ENCODE results near the gene ALKBH5. TPM values are rescaled to one million over a fixed set of nuclear protein-coding genes. Genes with fewer than 3 reads are reported as not detected.

Gene ALKBH5
- total and polyA plus RNA-seq, 2 of the 8 experiments (the other 6 are each of a cell fraction or from before 2014, with no cell fraction given) = 63.7 to 86.4 TPM

DNA sequence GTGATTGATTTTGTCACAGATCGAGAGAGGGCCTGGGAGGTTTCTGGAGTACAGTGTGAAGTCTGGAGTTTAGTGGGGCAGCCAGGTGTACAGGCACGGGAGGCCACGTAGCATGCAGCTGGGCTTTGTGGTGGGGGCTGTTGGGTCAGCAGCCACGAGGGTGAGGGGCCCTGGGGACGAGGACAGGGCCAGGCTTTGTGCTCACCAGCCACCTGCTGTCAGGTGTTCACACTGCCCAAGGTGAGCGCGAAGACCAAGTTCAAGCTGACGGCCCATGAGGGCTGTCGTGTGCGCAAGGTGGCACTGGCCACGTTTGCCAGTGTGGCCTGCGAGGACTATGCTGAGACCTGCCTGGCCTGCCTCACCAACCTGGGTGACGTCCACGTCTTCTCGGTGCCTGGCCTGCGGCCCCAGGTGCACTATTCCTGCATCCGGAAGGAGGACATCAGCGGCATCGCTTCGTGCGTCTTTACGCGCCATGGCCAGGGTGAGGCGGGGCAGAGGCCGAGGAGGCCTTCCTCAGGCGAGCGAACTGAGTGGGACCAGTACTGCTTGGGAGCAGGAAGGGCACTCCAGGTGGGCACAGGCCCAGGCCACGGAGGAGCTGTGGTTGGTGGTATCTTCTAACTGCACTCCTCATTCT is 57.7 kb downstream of the ALKBH5 start:
- Histone ChIP-seq H3K4ac (replicated peaks; ENCODE audit: insufficient read length, low read depth, low read length) (no peak overlapping the region), H4K8ac (ENCODE audit: extremely low read depth, insufficient read depth, low read length) (no peak overlapping the region), H2BK15ac (ENCODE audit: low read length) (no peak overlapping the region), H4K5ac (ENCODE audit: insufficient read length, low read depth, low read length) (no peak overlapping the region), H3K56ac (replicated peaks; ENCODE audit: insufficient read length, low read depth, low read length) (no peak overlapping the region), H3K79me2 (ENCODE audit: control insufficient read depth in 1 of 2, insufficient read depth in 2 of 2, low read length in 2 of 2) (no peaks in the 10 kb centered on the region), H3K23me2 (ENCODE audit: low read depth, low read length) (no peaks in the 10 kb centered on the region), H3K4me2 (ENCODE audit: insufficient read depth in 1 of 2, low read depth in 2 of 2, low read length in 2 of 2) (no peak overlapping the region), H2BK12ac (ENCODE audit: low read depth, low read length) (no peak overlapping the region), H3K79me1 (ENCODE audit: low read depth, low read length) (no peaks in the 10 kb centered on the region), H2BK20ac (ENCODE audit: low read length) (no peak overlapping the region), H3K23ac (ENCODE audit: insufficient read length) (no peak overlapping the region), H3K36me3 (ENCODE audit: control insufficient read depth in 2 of 4, insufficient read depth in 4 of 4, low read length in 3 of 4) (peaks cover 20 to 58% (median 52%) of the 10 kb centered on the region in 4 experiments), H3K18ac (ENCODE audit: extremely low read depth, low read length) (no peak overlapping the region), H3K9me3 (ENCODE audit: insufficient read depth in 2 of 2, low read depth in 1 of 2, low read length in 1 of 2) (no peaks in the 10 kb centered on the region), H2BK5ac (ENCODE audit: low read depth, low read length) (0 out of 2 replicates have a peak overlapping the region, but pooled peaks have one; percentile 13), H4K20me1 (replicated peaks in 1 of 2; ENCODE audit: control insufficient read depth in 1 of 2, insufficient read depth in 2 of 2, low read length in 2 of 2) (peaks cover 5 to 25% of the 10 kb centered on the region in 2 experiments), H2BK120ac (replicated peaks; ENCODE audit: low read depth, low read length) (no peak overlapping the region), H2AK5ac (ENCODE audit: low read depth, low read length) (no peak overlapping the region), H3K9ac (replicated peaks in 1 of 4; ENCODE audit: extremely low read depth in 1 of 4, low read depth in 3 of 4, low read length in 3 of 4) (no peak overlapping the region), H4K91ac (replicated peaks; ENCODE audit: insufficient read length, low read length) (no peak overlapping the region), H3K4me1 (replicated peaks in 1 of 4; ENCODE audit: control insufficient read depth in 3 of 4, insufficient read depth in 4 of 4, low read length in 3 of 4) (peaks cover 0 to 6% (median 2%) of the 10 kb centered on the region in 4 experiments; a peak in 5 of 7 replicates), H2AFZ (ENCODE audit: low read length) (no peak overlapping the region), H3K27ac (ENCODE audit: low read depth, low read length) (no peak overlapping the region), H3K27me3 (replicated peaks in 1 of 4; ENCODE audit: control insufficient read depth in 3 of 4, extremely low read depth in 1 of 4, insufficient read depth in 3 of 4, low read length in 3 of 4) (peaks cover 0 to 2% (median 0%) of the 10 kb centered on the region in 4 experiments; a peak in 1 of 7 replicates), H3K4me3 (ENCODE audit: extremely low read depth in 1 of 4, insufficient read depth in 2 of 4, low read depth in 3 of 4, low read length in 4 of 4) (no peak overlapping the region), H3K14ac (ENCODE audit: insufficient read length) (no peak overlapping the region)
- TF ChIP-seq, protein P1, sequence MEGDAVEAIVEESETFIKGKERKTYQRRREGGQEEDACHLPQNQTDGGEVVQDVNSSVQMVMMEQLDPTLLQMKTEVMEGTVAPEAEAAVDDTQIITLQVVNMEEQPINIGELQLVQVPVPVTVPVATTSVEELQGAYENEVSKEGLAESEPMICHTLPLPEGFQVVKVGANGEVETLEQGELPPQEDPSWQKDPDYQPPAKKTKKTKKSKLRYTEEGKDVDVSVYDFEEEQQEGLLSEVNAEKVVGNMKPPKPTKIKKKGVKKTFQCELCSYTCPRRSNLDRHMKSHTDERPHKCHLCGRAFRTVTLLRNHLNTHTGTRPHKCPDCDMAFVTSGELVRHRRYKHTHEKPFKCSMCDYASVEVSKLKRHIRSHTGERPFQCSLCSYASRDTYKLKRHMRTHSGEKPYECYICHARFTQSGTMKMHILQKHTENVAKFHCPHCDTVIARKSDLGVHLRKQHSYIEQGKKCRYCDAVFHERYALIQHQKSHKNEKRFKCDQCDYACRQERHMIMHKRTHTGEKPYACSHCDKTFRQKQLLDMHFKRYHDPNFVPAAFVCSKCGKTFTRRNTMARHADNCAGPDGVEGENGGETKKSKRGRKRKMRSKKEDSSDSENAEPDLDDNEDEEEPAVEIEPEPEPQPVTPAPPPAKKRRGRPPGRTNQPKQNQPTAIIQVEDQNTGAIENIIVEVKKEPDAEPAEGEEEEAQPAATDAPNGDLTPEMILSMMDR (IDR thresholded peaks at IDR 0.05; ENCODE audit: control extremely low read depth in 1 of 3, insufficient read depth in 1 of 3, low read depth in 1 of 3, low read length in 3 of 3) = peak; percentile 22 to 45 (median 39)
- TF ChIP-seq RAD21 (IDR thresholded peaks at IDR 0.05 in 1 of 2, conservative IDR thresholded peaks at IDR 0.05 in 1 of 2; ENCODE audit: low read depth in 2 of 2, low read length in 2 of 2) = peak in 1 of 2 experiments; percentile 21; a peak in 1 of 4 replicates
- TF ChIP-seq CREB1 (IDR thresholded peaks at IDR 0.05) = no peak
- ChIA-PET POLR2A (ENCODE audit: partially characterized antibody) (interaction anchor here (0.8 to 13.9 kb wide), 6 partner anchors 9 to 58 kb away, joined by 3 to 171 read pairs (median 6); partner anchors contain the start of genes ALKBH5, FLII and MIEF2), CTCF (ENCODE audit: partially characterized antibody) (interaction anchor here (0.7 to 2.9 kb wide), 11 partner anchors 9 to 99 kb away, joined by 3 to 18 read pairs (median 4); no protein-coding TSS in a partner anchor)
- FAIRE-seq (no peak), DNase-seq (ENCODE audit: low read depth in 1 of 2, low spot score in 2 of 2) (peak in 1 of 2 experiments; percentile 59)
- WGBS, 2 experiments (ENCODE audit: extremely low coverage in 1 of 2, insufficient coverage in 1 of 2, insufficient read length in 1 of 2, insufficient replicate concordance in 2 of 2, low coverage in 1 of 2, low lambda C conversion rate in 2 of 2, missing lambda C conversion rate in 1 of 2) = 90% methylated on average over 28 of the region's 28 CpGs; no CpG with 5 or more reads in 1 of the 2 experiments
